GM19397 (cell line): ENCODE results near the gene AQP9.

Experiments used
- ATAC-seq: cut with Tn5 transposase; IDR thresholded peaks from one replicate; pipeline ENCODE4 v1.9.1; 2021; ENCODE audit warnings: mild to moderate bottlenecking, moderate library complexity; ENCODE audit not compliant: unreplicated experiment

The AQP9 gene

DNA sequence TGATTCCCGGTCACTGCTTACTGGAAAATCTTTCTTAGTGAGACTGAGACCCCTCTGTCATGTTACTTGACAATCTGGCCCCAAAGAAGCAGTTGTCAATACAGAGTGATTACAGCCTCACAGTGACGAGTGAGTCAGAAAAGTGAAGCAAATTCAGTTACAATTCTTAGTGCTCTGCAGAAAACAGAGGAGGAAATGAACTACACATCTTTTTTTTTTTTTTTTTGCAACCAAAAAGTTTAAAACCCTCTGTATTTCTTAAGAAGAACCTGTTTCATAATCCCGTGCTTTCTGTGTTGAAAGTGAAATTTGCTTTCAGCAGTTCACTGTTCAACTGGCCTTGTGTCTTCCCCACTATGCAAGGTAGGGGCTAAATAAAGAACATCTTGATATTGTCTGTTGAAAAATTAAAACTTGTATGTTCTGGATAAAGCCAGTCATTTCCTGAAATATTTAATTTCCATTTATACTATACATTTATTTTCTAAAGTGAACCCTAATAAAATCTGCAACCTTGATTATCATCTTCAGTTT, 1.9 kb downstream of the AQP9 start:
- no peak for ATAC-seq

DNA sequence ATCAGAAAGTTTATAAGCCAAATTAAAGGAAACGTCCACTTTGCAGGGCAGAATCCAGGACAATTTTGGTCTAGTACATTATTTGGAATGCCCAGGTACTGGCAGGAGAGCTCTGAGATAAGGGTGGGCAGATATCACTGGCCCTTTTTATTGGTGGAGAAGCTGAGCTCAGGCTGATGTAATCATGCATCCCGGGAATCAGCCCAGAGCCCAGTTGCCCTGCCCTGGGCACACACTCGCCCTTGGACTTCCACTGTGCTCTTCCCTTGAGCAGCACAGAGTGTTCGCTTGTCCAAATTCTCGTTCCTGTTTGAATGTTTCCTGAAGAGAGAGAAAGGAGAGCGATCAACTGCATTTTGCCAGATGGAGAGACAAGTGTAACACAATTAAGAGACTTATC, 3.7 kb downstream of the AQP9 start:
- ATAC-seq, result no peak

DNA sequence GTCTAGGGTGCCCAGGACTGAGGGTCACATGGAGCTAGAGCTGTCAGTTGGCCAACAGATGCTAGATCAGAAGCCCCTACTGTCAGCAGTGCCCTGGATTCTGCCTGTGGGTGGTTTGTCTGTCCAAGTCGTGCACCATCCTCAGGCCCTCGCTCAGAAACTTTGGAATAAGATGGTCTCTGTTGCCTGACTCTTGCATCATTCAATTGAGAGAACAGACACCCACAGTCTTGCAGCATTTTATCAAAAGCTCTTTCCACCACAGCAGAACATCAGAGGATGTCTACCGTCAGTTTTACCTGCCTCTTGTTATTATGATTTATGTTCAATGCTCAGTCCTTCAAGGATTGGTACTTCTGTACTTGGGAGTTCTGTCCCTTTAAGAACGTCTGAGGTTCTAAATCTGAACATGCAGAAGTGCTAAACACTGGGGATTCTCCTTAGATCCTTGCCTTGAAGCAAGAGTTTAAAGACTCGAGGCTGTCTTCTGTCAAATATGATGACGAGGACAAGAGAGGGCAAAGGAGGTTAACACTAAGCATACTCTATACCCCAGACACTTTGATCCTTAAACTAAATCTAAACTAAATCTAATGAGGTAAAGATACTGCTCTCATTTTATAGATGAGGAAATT, 4.8 kb downstream of the AQP9 start:
- no peak for ATAC-seq

DNA sequence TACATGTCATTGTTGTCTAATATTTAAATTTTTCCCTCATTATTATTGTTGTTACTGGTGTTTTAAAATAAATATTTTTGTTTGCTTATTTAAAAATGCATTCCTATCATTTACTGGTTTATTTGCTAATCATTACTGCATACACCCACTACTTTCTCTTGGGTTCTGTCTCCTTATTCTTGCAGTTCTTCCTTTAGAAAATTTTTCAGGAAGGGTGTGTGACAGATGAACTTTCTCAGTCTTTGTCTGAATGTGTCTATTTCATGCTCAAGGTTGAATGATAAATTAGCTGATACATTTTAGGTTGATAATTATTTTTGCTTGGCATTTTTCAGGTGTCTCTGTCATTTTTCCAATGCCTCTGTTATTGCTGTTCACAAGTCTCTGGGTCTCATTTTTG, 7.4 kb downstream of the AQP9 start:
- no peak for ATAC-seq

DNA sequence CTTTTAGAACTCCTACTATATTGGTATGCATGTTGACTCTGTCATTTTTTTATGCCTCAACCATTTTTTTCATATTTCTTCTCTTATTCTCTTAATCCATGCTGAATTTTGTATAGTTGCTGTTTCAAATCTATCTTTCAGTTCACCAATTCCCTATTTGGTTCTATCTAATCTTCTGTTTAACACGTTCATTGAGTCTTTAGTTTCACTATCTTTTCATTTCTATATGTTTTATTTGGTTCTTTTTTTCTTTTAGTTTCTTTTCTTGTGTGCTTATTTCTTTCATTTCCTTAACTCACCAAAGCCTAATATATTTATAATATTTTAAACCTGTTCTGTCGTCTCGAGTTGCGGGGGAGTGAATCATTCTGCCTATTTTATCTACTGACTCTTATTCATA, 8.0 kb downstream of the AQP9 start:
- no peak for ATAC-seq

DNA sequence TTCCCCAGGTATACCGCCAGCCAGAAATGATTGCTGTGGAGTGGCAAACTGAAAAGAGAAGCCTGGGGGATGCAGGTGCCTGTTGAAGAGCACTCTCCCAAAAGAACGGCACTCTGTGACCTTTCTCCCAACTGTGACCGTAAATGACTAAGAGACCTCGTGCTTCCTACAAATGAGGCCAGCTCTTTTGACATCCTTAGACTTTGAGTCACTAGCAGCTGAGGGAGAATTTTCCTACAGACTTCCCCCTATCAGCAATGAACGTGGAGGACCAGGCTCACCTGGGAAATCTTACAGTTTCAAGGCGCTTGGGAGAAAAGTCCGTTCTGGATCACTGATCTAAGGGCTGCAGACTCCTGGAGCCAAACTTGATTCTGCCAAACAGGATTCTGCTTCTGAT, 8.6 kb downstream of the AQP9 start:
- no peak for ATAC-seq

DNA sequence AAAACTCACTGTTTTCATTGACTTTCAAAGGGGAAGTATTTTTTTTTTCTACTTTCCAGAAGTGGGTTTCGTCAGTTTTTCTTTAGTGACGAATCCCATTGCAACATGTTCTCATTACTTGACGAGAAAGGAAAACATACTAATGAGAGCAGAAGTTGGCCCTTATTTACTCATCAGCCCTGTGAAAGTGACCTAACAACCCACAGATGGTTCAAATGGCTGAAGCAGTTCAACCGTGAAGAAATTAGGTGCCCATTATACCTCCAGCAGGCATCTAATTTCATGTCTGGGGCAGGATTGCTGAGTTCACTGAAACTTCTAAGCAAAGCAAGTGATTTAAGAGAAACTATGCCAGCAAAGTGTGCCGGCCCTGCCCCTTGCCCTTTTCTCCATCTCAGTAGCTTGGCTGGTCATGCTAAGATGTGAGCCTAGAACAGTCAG, 9.0 kb downstream of the AQP9 start:
- ATAC-seq, result no peak

DNA sequence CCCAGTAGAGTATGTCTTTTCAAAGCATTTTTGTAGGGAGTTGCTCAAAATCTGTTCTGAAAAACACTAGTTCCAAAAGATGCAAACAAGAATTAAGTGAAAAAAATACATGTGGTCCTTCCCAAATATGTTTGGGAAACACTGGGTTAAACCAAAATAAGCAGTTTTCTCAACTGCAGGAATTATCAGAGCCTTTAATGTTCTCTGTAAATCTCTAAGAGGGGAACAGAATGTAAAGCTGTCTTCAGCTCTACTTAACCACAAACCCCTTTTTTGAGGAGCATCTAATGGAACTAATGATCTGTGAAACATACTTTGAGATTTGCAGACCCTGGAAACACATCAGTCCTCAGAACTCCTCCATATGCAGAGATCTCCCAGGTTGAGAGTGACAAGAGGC, 9.9 kb downstream of the AQP9 start:
- ATAC-seq, result no peak

DNA sequence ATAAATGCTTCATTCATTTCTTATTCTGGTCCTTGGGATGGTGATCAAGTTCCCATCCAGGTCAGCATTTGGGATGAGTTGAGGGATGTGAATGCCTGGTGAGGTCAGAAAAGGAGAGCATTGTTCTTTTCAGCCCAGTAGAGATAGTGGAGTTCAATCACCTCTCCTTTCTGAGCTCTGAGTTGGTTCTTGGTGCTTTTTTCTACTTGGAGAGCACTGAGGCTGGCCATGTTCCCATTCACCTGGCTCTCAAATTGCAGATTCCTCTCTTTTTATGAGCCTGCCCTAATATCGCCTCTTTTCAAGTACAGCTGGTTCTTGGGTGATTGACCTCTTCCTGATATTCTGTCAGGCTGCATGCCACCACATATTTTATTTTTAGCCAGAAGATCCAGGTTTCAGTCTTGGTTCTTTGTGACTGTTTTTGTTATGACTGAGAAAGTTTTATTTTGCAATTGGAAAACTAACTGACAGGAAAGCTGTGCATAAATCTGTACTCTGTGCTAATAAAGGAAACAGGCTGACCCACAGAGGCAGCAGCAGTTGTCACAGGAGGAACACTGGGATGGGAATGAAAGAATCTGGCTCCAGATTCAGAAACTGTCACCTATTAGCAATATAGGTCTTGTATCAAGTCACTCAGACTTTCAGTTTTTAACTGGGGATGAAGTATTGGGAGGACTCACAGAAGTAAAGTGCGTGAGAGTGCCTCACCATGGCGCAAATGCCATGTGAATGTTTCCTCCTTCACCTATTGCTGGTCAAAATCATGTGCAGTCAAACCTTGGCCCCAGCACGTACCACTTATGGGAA, 10.7 kb downstream of the AQP9 start:
- no peak for ATAC-seq

DNA sequence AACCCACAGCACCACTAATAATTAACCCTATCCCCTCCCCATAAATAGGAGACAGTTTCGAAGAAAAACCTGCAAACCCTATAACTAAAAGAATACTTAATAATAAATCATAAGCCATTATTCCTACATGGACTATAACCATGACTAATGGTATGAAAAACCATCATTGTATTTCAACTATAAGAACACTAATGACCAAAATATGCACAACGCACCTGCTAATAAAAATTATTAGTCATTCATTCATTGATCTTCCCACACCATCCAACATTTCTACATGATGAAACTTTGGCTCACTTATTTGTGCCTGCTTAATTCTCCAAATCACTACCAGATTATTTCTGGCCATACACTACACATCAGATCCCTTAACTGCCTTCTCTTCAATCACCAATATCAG, 16.6 kb downstream of the AQP9 start:
- no peak for ATAC-seq

DNA sequence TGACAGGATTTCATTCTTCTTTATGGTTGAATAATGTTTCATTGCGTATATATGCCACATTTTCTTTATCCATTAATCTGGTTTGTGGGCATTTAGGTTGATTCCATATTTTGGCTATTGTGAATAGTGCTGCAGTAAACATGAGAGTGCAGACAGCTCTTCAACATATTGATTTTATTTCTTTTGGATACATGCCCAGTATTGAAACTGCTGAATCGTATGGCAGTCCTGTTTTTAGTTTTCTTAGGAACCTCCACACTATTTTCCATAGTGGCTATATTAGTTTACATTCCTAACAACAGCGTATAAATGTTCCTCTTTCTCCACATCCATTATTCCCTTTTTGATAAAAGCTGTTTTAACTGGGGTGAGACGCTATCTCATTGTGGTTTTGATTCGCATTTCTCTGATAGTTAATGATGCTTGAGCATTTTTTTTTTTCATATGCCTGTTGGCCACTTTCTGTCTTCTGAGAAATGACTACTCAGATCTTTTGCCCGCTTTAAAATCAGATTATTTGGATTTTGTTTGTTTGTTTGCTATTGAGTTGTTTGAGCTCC, 21.7 kb downstream of the AQP9 start:
- no peak for ATAC-seq

DNA sequence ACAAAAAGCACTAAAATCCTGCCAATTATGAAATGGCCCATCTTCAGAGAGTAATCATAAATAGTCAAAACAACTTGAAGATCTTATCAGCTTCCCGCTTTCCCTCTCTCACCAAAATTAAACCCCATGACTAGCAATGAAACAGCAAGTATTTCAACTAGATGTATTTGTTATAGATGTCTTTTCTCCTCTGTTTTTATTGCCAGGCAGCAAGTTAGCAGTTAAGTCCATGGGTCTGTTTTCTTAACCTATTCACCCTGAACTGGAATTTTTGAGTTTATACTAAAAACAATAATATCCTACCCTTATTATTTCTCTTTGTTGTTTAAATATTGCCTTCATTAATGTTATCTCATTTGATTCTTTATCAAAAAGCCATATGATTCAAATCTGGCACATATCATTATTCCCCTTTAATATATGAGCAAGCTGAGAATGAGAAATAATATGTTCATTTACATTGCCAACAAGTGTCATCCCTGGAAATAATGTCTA, 23.3 kb downstream of the AQP9 start:
- ATAC-seq, result no peak

DNA sequence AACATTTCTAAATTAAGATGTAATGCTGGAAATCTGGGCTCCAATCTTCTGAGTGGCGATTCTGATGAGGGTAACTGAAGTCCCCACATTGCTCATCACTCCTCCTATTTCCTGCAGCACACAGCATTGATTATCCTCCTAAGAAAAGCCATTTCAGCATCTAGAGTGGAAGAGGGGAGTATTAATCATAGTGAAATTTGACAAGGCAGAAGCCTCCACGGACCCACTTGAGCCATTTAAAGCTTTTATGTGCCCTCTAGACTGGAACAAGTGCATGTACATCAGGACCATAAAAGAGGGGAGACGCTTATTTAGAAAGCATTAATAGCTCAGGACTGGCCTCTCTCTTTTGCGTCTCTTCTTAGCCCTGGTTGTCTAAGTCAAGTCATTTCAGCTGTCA, 25.8 kb downstream of the AQP9 start:
- no peak for ATAC-seq

DNA sequence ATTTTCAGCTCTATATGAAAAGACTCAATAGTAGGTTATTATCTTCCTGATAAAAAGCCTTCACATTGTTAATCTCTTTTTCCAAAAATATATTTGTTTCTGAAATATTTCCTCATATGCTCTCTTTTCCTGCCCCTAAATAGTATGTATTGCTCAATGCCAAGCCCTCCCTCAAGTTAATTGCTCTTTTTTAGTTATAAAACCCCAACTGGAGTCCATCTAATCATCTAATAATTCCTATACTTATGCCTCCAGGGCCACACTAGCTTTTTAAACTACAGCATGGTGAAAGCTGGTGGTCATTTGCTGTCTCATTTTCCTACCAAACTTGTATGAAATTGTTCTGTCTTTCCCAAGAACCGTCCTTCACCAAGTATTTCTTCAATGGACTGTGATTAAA, 26.7 kb downstream of the AQP9 start:
- ATAC-seq, result no peak

DNA sequence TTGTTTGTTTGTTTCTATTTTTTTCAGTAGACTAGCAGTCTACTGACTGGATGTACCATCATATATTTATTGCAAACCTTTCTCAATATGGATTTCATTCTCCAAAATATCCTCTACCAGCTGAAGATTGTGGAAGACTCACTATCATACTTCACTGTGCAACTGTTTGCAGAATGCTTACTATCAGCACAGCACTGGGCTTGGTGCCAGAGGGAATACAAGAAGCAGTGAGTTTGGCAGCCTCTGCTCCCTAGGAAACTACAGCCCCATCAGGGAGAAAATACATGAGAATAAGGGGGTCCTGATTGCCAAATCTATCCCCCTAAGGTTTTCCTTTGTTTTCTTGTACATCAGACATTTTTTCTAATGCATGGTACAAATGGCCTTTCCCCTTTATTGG, 27.5 kb downstream of the AQP9 start:
- ATAC-seq, result no peak

DNA sequence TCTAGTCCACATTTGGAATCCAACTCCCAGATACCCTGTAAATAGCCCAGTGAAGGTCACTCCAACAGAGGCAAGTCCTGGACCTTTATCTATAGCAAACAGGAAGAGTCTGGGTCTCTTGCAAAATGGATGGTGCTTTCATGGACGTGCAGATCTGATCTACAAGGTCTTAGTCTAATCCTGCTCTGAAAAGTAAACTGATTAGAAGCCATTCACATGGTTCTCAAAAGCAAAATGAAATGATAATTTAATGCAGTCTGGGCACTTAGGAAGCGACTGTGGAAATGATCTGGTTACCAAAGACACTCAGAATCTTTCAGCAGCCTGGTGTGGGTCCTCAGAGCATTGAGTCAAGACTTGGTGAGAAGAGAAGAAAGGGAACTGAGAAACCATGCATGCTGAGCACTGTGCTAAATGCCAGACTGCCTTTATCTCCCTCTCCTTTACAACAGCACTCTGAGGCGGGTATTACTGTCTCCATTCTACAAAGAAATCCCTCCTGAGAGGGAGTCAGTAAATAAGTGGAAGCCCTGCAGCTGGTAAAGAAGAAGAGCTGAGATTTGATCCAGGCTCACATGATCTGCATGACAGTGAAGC, 29.0 kb downstream of the AQP9 start:
- no peak for ATAC-seq

DNA sequence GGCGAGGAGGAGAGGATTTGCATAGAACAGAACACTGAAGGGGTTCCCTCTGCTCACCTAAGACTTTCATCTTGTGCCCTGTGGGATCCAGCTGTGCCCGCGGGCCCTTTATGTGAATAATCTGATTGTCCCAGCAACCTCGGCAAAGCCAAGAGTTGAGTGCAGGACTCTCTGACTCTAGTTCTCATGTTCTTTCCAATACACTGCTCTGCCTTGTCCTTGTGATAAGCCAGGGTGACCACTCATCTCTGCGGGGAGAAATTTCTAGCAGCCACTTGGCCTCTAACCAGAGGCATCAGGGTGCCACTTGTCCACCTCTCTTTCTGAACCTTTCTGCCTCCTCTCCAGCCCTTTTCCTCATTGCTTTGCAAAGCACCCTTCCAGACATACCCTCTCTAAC, 31.8 kb downstream of the AQP9 start:
- no peak for ATAC-seq

DNA sequence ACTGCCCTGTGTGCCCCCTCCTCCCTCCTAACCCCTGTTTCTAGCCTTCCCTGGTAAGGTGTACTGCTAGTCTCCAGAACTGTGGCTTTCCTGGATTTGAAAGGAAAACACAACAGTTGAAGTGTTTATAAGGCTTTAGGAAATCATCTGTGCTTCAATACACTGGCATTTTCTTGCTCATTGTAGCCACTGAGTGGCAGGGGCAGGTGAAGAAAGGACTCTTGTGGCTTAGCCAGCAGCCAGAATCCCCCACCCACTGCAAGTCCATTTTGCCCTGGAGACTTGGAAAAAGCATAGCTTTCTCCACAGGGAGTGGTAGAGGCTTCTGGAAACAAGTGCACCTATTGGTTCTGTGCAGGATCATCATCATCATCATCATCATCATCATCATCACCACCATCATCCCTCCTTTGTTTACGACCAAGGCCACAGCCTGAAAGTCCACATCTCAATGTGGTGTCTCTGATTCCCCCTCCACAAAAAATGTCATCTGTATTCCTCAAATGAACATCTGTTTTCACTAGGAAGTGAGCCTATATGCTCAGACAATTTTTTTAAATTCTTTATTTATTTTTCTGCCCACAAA, 33.4 kb downstream of the AQP9 start:
- no peak for ATAC-seq

DNA sequence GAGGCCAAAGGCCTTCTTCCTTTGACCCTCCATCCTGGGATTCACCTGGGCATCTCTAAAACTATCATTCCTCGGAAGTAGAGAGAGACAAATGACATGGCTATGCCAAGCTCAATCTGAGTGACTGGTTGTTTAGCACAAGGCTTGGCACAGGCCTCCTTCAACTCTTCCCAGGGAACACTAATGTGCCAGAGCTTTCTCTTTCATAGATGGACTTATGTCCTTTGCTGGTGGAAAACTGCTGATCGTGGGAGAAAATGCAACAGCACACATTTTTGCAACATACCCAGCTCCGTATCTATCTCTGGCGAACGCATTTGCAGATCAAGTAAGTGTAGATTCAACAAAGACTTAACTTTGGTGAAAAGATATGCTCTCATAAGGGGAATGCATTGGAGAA, 36.5 kb downstream of the AQP9 start:
- ATAC-seq, result no peak

DNA sequence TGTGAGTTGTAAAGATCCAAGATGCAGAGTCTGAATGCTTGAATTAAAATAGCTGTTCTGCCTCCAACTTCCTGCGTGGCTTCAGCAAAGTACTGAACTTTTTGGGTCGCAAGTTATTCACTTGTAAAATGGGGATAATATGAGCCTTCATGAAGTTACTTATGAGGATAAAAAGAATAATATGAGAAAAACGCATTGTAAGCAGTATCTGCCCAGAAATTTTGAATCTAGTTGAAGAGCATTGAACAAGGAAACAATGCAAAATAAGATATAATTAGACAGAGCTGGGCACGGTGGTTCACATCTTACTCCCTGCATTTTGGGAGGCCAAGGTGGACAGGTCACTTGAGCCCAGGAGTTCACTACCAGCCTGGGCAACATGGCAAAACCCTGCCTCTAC, 37.8 kb downstream of the AQP9 start:
- no peak for ATAC-seq

DNA sequence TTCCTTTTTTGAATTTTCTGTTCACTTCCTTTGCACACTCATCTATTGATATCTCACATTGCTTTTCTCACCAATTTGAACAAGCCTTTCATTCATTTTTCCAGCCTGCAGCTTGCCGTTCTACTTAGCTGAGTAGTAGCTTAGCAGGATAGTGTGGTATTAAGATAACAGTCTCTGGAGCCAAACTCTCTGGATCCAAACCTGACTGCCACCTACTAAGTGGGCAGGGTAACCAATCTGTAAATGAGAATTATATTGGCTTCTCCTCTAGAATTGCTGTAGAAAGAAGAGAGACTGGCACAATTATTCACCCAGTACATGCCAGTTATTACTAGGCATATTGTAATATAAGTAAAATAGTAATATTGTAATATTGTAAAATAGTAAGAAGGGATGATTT, 40.5 kb downstream of the AQP9 start:
- no peak for ATAC-seq
